CD4-positive, alpha-beta T cell treated with Interleukin-17A for 4 hours (primary cell): ENCODE results near the gene NDUFAF4.
A peak's percentile ranks its signal among the peaks of the same experiment; 100 is the strongest.

Source experiments
- DNase-seq: peaks from one replicate; pipeline ENCODE4 v3.0.0-alpha.2; 2020; ENCODE audit warnings: mixed read lengths

Gene NDUFAF4

GRCh38 chr6:96897396-96898240 is at the start of gene NDUFAF4:
TSS of gene NDUFAF4 (minus strand) at chr6:96897891. CDS start at chr6:96897801, 90 bp downstream.
- DNase-seq: peak; percentile 97

GRCh38 chr6:96947055-96947454 is 49.4 kb upstream of the NDUFAF4 start:
- DNase-seq: no peak

GRCh38 chr6:96943555-96944215 is 46.0 kb upstream of the NDUFAF4 start:
- DNase-seq: no peak

- no peak for DNase-seq
Measured at GRCh38 chr6:96942676-96943075, 45.0 kb upstream of the NDUFAF4 start.

- no peak for DNase-seq
Measured at GRCh38 chr6:96940322-96940721, 42.6 kb upstream of the NDUFAF4 start.

GRCh38 chr6:96939007-96939805 is 41.5 kb upstream of the NDUFAF4 start:
- no peak for DNase-seq

GRCh38 chr6:96934087-96934486 is 36.4 kb upstream of the NDUFAF4 start:
- DNase-seq: no peak

GRCh38 chr6:96931198-96931597 is 33.5 kb upstream of the NDUFAF4 start:
- no peak for DNase-seq

- DNase-seq: no peak
Measured at GRCh38 chr6:96929741-96930140, 32.0 kb upstream of the NDUFAF4 start.

GRCh38 chr6:96927660-96928059 is 30.0 kb upstream of the NDUFAF4 start:
- no peak for DNase-seq

- no peak for DNase-seq
Measured at GRCh38 chr6:96926425-96926824, 28.7 kb upstream of the NDUFAF4 start.

GRCh38 chr6:96925290-96925687 is 27.6 kb upstream of the NDUFAF4 start:
- DNase-seq: no peak

- DNase-seq: no peak
Measured at GRCh38 chr6:96923871-96924493, 26.3 kb upstream of the NDUFAF4 start.

- no peak for DNase-seq
Measured at GRCh38 chr6:96923400-96923799, 25.7 kb upstream of the NDUFAF4 start.

GRCh38 chr6:96917098-96917497 is 19.4 kb upstream of the NDUFAF4 start:
- no peak for DNase-seq

- no peak for DNase-seq
Measured at GRCh38 chr6:96913621-96914020, 15.9 kb upstream of the NDUFAF4 start.

GRCh38 chr6:96911751-96912150 is 14.1 kb upstream of the NDUFAF4 start:
- DNase-seq: no peak

GRCh38 chr6:96911171-96911570 is 13.5 kb upstream of the NDUFAF4 start:
- DNase-seq: no peak

GRCh38 chr6:96909811-96910210 is 12.1 kb upstream of the NDUFAF4 start:
- DNase-seq: no peak

- DNase-seq: no peak
Measured at GRCh38 chr6:96907498-96907897, 9.8 kb upstream of the NDUFAF4 start.

- no peak for DNase-seq
Measured at GRCh38 chr6:96900873-96901272, 3.2 kb upstream of the NDUFAF4 start.

GRCh38 chr6:96899451-96899998 is 1.8 kb upstream of the NDUFAF4 start:
- DNase-seq: no peak

- no peak for DNase-seq
Measured at GRCh38 chr6:96899019-96899418, 1.3 kb upstream of the NDUFAF4 start.
